ENCODE measurements around the gene RTN4IP1. TPM values are rescaled to one million over a fixed set of nuclear protein-coding genes. Genes with fewer than 3 reads are reported as not detected.

Gene RTN4IP1
- total RNA-seq, 1 experiment from 2014 or later = 19.2 TPM

- Mint-ChIP-seq H3K27ac (no peak overlapping the region), H3K9me3 (no peaks in the 10 kb centered on the region), H3K36me3 (no peaks in the 10 kb centered on the region), H3K27me3 (ENCODE audit: low read depth) (no peaks in the 10 kb centered on the region), H3K4me3 (no peak overlapping the region), H3K4me1 (peaks cover 9% of the 10 kb centered on the region)
- ChIA-PET POLR2A (no interaction called here), CTCF (interaction anchor here (0.8 kb wide), 1 partner anchor 186 kb away, joined by 4 read pairs; no protein-coding TSS in a partner anchor)
- no peak for ATAC-seq
- no peak for DNase-seq (ENCODE audit: low spot score)
- TF ChIP-seq, protein P1, sequence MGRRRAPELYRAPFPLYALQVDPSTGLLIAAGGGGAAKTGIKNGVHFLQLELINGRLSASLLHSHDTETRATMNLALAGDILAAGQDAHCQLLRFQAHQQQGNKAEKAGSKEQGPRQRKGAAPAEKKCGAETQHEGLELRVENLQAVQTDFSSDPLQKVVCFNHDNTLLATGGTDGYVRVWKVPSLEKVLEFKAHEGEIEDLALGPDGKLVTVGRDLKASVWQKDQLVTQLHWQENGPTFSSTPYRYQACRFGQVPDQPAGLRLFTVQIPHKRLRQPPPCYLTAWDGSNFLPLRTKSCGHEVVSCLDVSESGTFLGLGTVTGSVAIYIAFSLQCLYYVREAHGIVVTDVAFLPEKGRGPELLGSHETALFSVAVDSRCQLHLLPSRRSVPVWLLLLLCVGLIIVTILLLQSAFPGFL (CRISPR knock-in tag; IDR thresholded peaks at IDR 0.05; ENCODE audit: borderline replicate concordance) = no peak
- TF ChIP-seq TEAD4 (CRISPR knock-in tag; IDR thresholded peaks at IDR 0.05) = no peak
- no peak for TF ChIP-seq ZNF512 (CRISPR knock-in tag; IDR thresholded peaks at IDR 0.05; ENCODE audit: borderline replicate concordance)
- TF ChIP-seq SOX15 (CRISPR knock-in tag; IDR thresholded peaks at IDR 0.05) = no peak
- TF ChIP-seq ZNF121 (CRISPR knock-in tag; IDR thresholded peaks at IDR 0.05) = no peak
- TF ChIP-seq FOXP1 (CRISPR knock-in tag; IDR thresholded peaks at IDR 0.05; ENCODE audit: borderline replicate concordance) = no peak
- no peak for TF ChIP-seq ZNF138 (CRISPR knock-in tag; conservative IDR thresholded peaks at IDR 0.05)
- TF ChIP-seq ZBTB21 (CRISPR knock-in tag; IDR thresholded peaks at IDR 0.05; ENCODE audit: borderline replicate concordance) = no peak
- TF ChIP-seq, protein P2, sequence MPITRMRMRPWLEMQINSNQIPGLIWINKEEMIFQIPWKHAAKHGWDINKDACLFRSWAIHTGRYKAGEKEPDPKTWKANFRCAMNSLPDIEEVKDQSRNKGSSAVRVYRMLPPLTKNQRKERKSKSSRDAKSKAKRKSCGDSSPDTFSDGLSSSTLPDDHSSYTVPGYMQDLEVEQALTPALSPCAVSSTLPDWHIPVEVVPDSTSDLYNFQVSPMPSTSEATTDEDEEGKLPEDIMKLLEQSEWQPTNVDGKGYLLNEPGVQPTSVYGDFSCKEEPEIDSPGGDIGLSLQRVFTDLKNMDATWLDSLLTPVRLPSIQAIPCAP (CRISPR knock-in tag; IDR thresholded peaks at IDR 0.05) = no peak
- no peak for TF ChIP-seq ATF1 (CRISPR knock-in tag; IDR thresholded peaks at IDR 0.05)
- TF ChIP-seq MXD4 (CRISPR knock-in tag; IDR thresholded peaks at IDR 0.05; ENCODE audit: borderline replicate concordance) = no peak
These were observed 103.4 kb downstream of the RTN4IP1 start for GRCh38 chr6:106525882-106526275.

GRCh38 chr6:106525107-106525881, 104.0 kb downstream of the RTN4IP1 start:
- no peaks in the 10 kb centered on the region for H3K27me3 Mint-ChIP-seq (ENCODE audit: low read depth)
- ChIA-PET CTCF (interaction anchor here (0.8 kb wide), 1 partner anchor 186 kb away, joined by 4 read pairs; no protein-coding TSS in a partner anchor), POLR2A (no interaction called here)
- H3K4me1 Mint-ChIP-seq = peaks cover 9% of the 10 kb centered on the region
- ATAC-seq (no peak), DNase-seq (ENCODE audit: low spot score) (no peak)
- no peaks in the 10 kb centered on the region for H3K36me3 Mint-ChIP-seq
- no peak overlapping the region for H3K4me3 Mint-ChIP-seq
- TF ChIP-seq AFF4 (CRISPR knock-in tag; IDR thresholded peaks at IDR 0.05; ENCODE audit: borderline replicate concordance) = no peak
- no peak for TF ChIP-seq NFATC4 (CRISPR knock-in tag; IDR thresholded peaks at IDR 0.05)
- TF ChIP-seq TEAD1 (CRISPR knock-in tag; IDR thresholded peaks at IDR 0.05) = no peak
- TF ChIP-seq NR3C1 (CRISPR knock-in tag; conservative IDR thresholded peaks at IDR 0.05; ENCODE audit: low read depth) = no peak
- no peak for TF ChIP-seq ZNF138 (CRISPR knock-in tag; conservative IDR thresholded peaks at IDR 0.05)
- TF ChIP-seq GTF2I (CRISPR knock-in tag; conservative IDR thresholded peaks at IDR 0.05) = no peak
- TF ChIP-seq JAZF1 (CRISPR knock-in tag; IDR thresholded peaks at IDR 0.05) = no peak
- TF ChIP-seq ZBTB43 (CRISPR knock-in tag; IDR thresholded peaks at IDR 0.05) = no peak
- TF ChIP-seq, protein P3, sequence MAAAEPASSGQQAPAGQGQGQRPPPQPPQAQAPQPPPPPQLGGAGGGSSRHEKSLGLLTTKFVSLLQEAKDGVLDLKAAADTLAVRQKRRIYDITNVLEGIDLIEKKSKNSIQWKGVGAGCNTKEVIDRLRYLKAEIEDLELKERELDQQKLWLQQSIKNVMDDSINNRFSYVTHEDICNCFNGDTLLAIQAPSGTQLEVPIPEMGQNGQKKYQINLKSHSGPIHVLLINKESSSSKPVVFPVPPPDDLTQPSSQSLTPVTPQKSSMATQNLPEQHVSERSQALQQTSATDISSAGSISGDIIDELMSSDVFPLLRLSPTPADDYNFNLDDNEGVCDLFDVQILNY (CRISPR knock-in tag; IDR thresholded peaks at IDR 0.05) = no peak
- no peak for TF ChIP-seq ZNF396 (CRISPR knock-in tag; IDR thresholded peaks at IDR 0.05; ENCODE audit: borderline replicate concordance)
- no peak overlapping the region for H3K27ac Mint-ChIP-seq
- H3K9me3 Mint-ChIP-seq = no peaks in the 10 kb centered on the region

All from WTC11 (cell line).